Thyroid gland (tissue), 4 donors: ENCODE data around the gene ADARB2.

Experiments used
- CTCF ChIP-seq, 6 experiments: fragments of 200-600 bp in 3 of 6; fragments of 450-650 bp in 3 of 6; sonication (generic) in 3 of 6; IDR thresholded peaks; one replicate each; pipeline ENCODE4 v1.5.1; 2016 to 2019; ENCODE audit warnings: antibody characterized with exemption in 6 of 6, mild to moderate bottlenecking in 2 of 6, inconsistent platforms in 1 of 6, moderate library complexity in 1 of 6
- POLR2A ChIP-seq, 2 donors: fragments of 450-650 bp; IDR thresholded peaks; one replicate each; pipeline ENCODE4 v1.6.1; 2017; ENCODE audit warnings: antibody characterized with exemption in 2 of 2, mild to moderate bottlenecking in 2 of 2, moderate library complexity in 1 of 2

DNA sequence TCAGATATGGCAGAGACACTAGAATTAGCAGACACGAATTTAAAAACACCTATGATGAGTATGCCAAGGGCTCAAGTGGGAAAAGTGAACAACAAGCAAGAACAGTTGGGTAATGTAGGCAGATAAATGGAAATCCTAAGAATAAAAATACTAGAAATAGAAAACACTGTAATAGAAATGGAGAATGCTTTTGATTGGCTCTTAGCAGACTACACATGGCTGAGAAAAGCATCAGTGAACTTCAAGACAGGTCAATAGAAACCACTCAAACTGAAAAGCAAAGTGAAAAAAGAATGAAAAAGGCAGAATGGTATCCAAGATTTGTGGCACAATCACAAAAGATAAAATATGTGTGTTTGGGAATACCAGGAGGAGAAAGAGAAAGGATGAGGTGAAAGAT lies 598.8 kb downstream of the ADARB2 start:
- TF ChIP-seq CTCF (IDR thresholded peaks at IDR 0.05) (no peak), POLR2A (IDR thresholded peaks at IDR 0.05) (no peak)
